Pancreas (tissue), 10 donors: ENCODE data around the gene GOLPH3. TPM values are rescaled to one million over a fixed set of nuclear protein-coding genes. Genes with fewer than 3 reads are reported as not detected.

Experiments
- ATAC-seq, 4 donors: fragments of 200-7000 bp; cut with Tn5 transposase; one replicate each; pipeline versions ENCODE4 v1.8.0 to v1.9.1; 2020; ENCODE audit warnings: mild to moderate bottlenecking in 4 of 4, moderate library complexity in 4 of 4
- DNase-seq, 6 donors: peaks; one replicate each; pipeline ENCODE4 v3.0.0-alpha.2; 2020
- FAIRE-seq: peaks from 2 replicates; lab custom pipeline; 2012; peaks lifted over from hg19 to GRCh38; lab: Jason Lieb, UNC
- H3K27ac ChIP-seq, 4 donors: fragments of 200-600 bp; sonication (generic); 1 replicate in 3 of 4; 2 replicates in 1 of 4; pipeline versions ENCODE4 v1.5.0 to v1.8.0; 2020
- H3K27me3 ChIP-seq, 4 donors: fragments of 200-600 bp; one replicate each; pipeline ENCODE4 v1.8.0; 2021
- H3K36me3 ChIP-seq, 3 donors: fragments of 200-600 bp; sonication (generic) in 1 of 3; one replicate each; pipeline versions ENCODE4 v1.5.0 to v1.8.0; 2020 to 2021
- H3K4me1 ChIP-seq, 3 donors: fragments of 200-600 bp; one replicate each; pipeline ENCODE4 v1.8.0; 2021
- H3K4me3 ChIP-seq, 4 donors: fragments of 200-600 bp; sonication (generic) in 2 of 4; one replicate each; pipeline versions ENCODE4 v1.5.0 to v1.8.0; 2020 to 2021
- H3K9me3 ChIP-seq, 4 donors: fragments of 200-600 bp; one replicate each; pipeline ENCODE4 v1.8.0; 2021
- CTCF ChIP-seq, 4 donors: fragments of 200-600 bp; sonication (generic) in 3 of 4; IDR thresholded peaks; one replicate each; pipeline versions ENCODE4 v1.5.0 to v1.8.0; 2021; ENCODE audit warnings: antibody characterized with exemption in 4 of 4
- WGBS, 2 donors: extraction: QIAGEN DNeasy Blood & Tissue Kit; methylation state at CpG; one replicate each; pipeline ENCODE4 v1.1.7; 2013; 5-methylcytosine and 5-hydroxymethylcytosine counted together
- intact Hi-C, 3 donors: fragments of 100-400 bp; cut with DNase I; formaldehyde crosslinking; loops; one replicate each; pipeline versions ENCODE4 v1.11.1 to v1.14.2; 2022
- polyA plus RNA-seq, 2 donors: library from polyadenylated mRNA; stranded (reverse); fragments of 200-250 nt; gene quantifications; one replicate each; pipeline ENCODE4 v1.2.3, GENCODE V29; 2013
- total RNA-seq, 6 donors: library from RNA; stranded (reverse); fragmentation: NEBNext Ultra II Directional in 4 of 6; extraction: Animal tissue kit (Norgen Biotek cat#: 25700) in 4 of 6; gene quantifications; one replicate each; pipeline versions ENCODE4 v1.2.1 to v1.2.4, GENCODE V29; 2021 to 2023
- donor health status: healthy with polysubstance abuse.
- donor health status: DM: no; HTN: no; CAD: no; lungs with moderate emphysema.
- donor health status: DM: no; HTN: no; CAD: no.
- donor health status: control.
- donor health status: control.
- donor health status: Bipolar disorder and iron deficiency.
- donor health status: DM: yes; HTN: yes; CAD: no.
- donor health status: DM: no; HTN: no; CAD: no.
- donor health status: DM: no; HTN: no; CAD: no.
- donor health status: DM: yes; HTN: yes; CAD: no.

Gene GOLPH3
- total and polyA plus RNA-seq, 8 donors = 19.9 to 67.0 (median 45.0) TPM

GRCh38 chr5:32102254-32102986 is 71.7 kb downstream of the GOLPH3 start:
- Histone ChIP-seq H3K27me3 (no peaks in the 10 kb centered on the region), H3K36me3 (peaks cover 0 to 59% (median 5%) of the 10 kb centered on the region in 3 donors), H3K27ac (no peak overlapping the region), H3K4me1 (no peaks in the 10 kb centered on the region), H3K4me3 (no peak overlapping the region), H3K9me3 (no peaks in the 10 kb centered on the region)
- DNase-seq (no peak), FAIRE-seq (no peak), ATAC-seq (no peak)
- no peak for TF ChIP-seq CTCF (IDR thresholded peaks at IDR 0.05)
- WGBS, 2 donors = 91 to 94% methylated on average over 12 of the region's 12 CpGs
- intact Hi-C loops = no loop called here

GRCh38 chr5:32100691-32101302 is 73.3 kb downstream of the GOLPH3 start:
- ATAC-seq (no peak), FAIRE-seq (no peak), DNase-seq (no peak)
- H3K9me3 ChIP-seq = no peaks in the 10 kb centered on the region
- H3K4me3 ChIP-seq = no peak overlapping the region
- WGBS, 2 donors = 94 to 95% methylated on average over 8 of the region's 8 CpGs
- intact Hi-C loops = no loop called here
- peaks cover 0 to 59% (median 5%) of the 10 kb centered on the region in 3 donors for H3K36me3 ChIP-seq
- H3K27ac ChIP-seq = no peak overlapping the region
- no peaks in the 10 kb centered on the region for H3K4me1 ChIP-seq
- no peak for TF ChIP-seq CTCF (IDR thresholded peaks at IDR 0.05)
- no peaks in the 10 kb centered on the region for H3K27me3 ChIP-seq

DNA sequence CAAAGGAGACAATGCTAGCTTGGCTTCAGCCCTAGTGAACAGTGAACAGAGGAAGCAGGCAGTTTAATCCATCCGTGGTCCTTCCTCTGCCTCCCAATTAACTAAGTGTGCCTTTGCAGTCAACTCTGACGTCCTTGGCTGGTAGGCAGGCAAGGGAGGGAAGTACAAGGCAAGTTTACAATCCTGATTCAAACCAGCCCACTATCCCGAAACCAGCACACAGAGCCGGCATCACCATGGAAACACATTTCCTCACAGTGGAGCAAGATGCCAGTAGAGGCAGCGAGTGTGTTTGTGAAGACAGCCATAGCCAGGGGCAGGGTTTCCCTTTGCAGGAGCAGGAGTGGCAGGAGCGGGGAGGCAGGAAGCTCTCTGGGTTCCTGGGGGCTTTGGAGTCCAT is 73.9 kb downstream of the GOLPH3 start:
- DNase-seq = no peak
- H3K9me3 ChIP-seq = no peaks in the 10 kb centered on the region
- H3K27ac ChIP-seq = no peak overlapping the region
- no peak overlapping the region for H3K4me3 ChIP-seq
- no peak for FAIRE-seq
- no peaks in the 10 kb centered on the region for H3K4me1 ChIP-seq
- TF ChIP-seq CTCF (IDR thresholded peaks at IDR 0.05) = no peak
- intact Hi-C loops = no loop called here
- peaks cover 0 to 56% (median 5%) of the 10 kb centered on the region in 3 donors for H3K36me3 ChIP-seq
- no peak for ATAC-seq
- 82 to 90% methylated on average over 6 of the region's 6 CpGs for WGBS, 2 donors
- H3K27me3 ChIP-seq = no peaks in the 10 kb centered on the region

DNA sequence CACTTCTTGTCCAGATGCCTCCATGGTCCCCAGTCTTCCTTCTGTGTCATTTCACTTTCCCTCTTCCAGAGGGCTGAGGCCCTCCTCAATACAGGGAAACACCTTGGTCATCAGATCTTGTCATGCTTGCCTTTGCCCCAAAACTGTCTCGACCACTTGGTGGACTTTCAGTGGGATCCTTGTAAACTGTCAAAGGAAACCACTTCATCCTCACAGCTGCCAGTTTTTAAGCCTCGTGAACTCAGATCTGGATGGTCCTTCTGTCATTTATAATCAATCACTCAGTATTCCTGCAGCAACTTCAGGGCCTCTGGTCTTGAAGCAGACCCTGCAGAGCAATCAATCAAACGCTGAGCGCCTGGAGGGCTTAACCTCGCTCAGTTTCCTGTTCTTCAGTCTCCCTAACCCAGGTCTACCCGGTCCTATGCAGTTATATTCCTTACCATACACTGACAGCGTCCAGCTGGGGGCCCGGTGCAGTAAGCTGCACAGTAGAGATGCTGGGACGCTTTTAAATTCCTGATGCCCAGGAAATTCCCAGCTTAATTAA is 74.6 kb downstream of the GOLPH3 start:
- Histone ChIP-seq H3K27ac (no peak overlapping the region), H3K36me3 (peaks cover 0 to 49% (median 0%) of the 10 kb centered on the region in 3 donors)
- intact Hi-C loops = loop anchor here in 1 of 3 donors (10.0 kb wide), 1 partner anchor 515 kb away; no protein-coding TSS in a partner anchor

More for the DNA sequence above, 74.6 kb downstream of the GOLPH3 start:
- TF ChIP-seq CTCF (IDR thresholded peaks at IDR 0.05) = no peak
- DNase-seq (no peak), ATAC-seq (no peak), FAIRE-seq (no peak)
- no peaks in the 10 kb centered on the region for H3K9me3 ChIP-seq
- H3K4me1 ChIP-seq = no peaks in the 10 kb centered on the region
- whole genome bisulfite sequencing, 2 donors = 86 to 91% methylated on average over 9 of the region's 9 CpGs
- H3K4me3 ChIP-seq = no peak overlapping the region
- no peaks in the 10 kb centered on the region for H3K27me3 ChIP-seq
